ENCODE results near the gene PNMA6E.

- no peak for TF ChIP-seq CTCF (IDR thresholded peaks at IDR 0.05)
- TF ChIP-seq POLR2AphosphoS5 (IDR thresholded peaks at IDR 0.05; ENCODE audit: insufficient read depth in 1 of 2, low read depth in 1 of 2): no peak
Observed at GRCh38 chrX:153387987-153388721, 13.0 kb downstream of the PNMA6E start.

Data from vagina (tissue), 2 donors.